Duodenal mucosa (tissue), 2 donors: ENCODE measurements around the gene AKAP6.

Source experiments
- H3K27ac ChIP-seq: one replicate; pipeline ENCODE4 v1.7.0; 2013; ENCODE audit warnings: low read depth, low read length
- H3K27me3 ChIP-seq, 2 donors: one replicate each; pipeline ENCODE4 v1.7.0; 2013; ENCODE audit warnings: low read length in 2 of 2, control low read depth in 1 of 2; ENCODE audit not compliant: insufficient read depth in 2 of 2, control insufficient read depth in 1 of 2
- H3K36me3 ChIP-seq, 2 donors: one replicate each; pipeline ENCODE4 v1.7.0; 2013; ENCODE audit warnings: low read length in 2 of 2, control low read depth in 1 of 2; ENCODE audit not compliant: insufficient read depth in 2 of 2, control insufficient read depth in 1 of 2
- H3K4me1 ChIP-seq, 2 donors: one replicate each; pipeline ENCODE4 v1.7.0; 2013; ENCODE audit warnings: low read length in 2 of 2, control low read depth in 1 of 2; ENCODE audit not compliant: insufficient read depth in 2 of 2, control insufficient read depth in 1 of 2
- H3K4me3 ChIP-seq, 2 donors: one replicate each; pipeline ENCODE4 v1.7.0; 2013; ENCODE audit warnings: low read length in 2 of 2, low read depth in 1 of 2
- H3K9ac ChIP-seq, 2 donors: one replicate each; pipeline ENCODE4 v1.7.0; 2013; ENCODE audit warnings: low read length in 2 of 2, low read depth in 1 of 2
- H3K9me3 ChIP-seq, 2 donors: one replicate each; pipeline ENCODE4 v1.7.0; 2013; ENCODE audit warnings: low read length in 2 of 2, control low read depth in 1 of 2; ENCODE audit not compliant: control insufficient read depth in 1 of 2

The AKAP6 gene

GRCh38 chr14:32434880-32435279 lies 105.8 kb downstream of the AKAP6 start:
- Histone ChIP-seq H3K4me3 (no peak overlapping the region), H3K36me3 (no peaks in the 10 kb centered on the region)

DNA sequence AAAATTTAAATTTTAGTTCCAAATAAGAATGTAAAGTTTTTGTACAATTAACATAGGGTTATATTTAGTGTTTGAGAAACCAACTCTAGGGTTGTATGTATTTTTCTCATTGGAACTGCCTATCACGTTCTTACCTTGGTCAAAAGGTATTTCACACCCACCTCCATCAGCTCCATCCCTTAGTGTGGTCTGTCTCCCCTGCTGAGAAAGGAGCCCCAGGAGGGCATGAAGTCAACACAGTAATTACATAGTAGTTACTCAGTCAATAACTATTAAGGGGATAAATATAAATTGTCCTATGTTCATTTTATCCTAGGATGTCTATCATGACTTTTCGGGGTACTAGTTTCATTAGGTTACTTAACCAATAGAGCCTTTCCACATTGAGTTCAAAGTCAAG lies 106.3 kb downstream of the AKAP6 start:
- H3K27me3 ChIP-seq: no peaks in the 10 kb centered on the region
- no peak overlapping the region for H3K4me3 ChIP-seq
- no peaks in the 10 kb centered on the region for H3K36me3 ChIP-seq
- no peak overlapping the region for H3K27ac ChIP-seq
- H3K4me1 ChIP-seq: peaks cover 7 to 28% of the 10 kb centered on the region in 2 donors
- H3K9ac ChIP-seq: no peak overlapping the region
- no peaks in the 10 kb centered on the region for H3K9me3 ChIP-seq

More at GRCh38 chr14:32434880-32435279, 105.8 kb downstream of the AKAP6 start:
- Histone ChIP-seq H3K4me1 (peaks cover 7 to 28% of the 10 kb centered on the region in 2 donors), H3K9ac (no peak overlapping the region), H3K27ac (no peak overlapping the region), H3K9me3 (no peaks in the 10 kb centered on the region), H3K27me3 (no peaks in the 10 kb centered on the region)

- Histone ChIP-seq H3K4me1 (peaks cover 7 to 28% of the 10 kb centered on the region in 2 donors), H3K36me3 (no peaks in the 10 kb centered on the region), H3K9ac (no peak overlapping the region), H3K9me3 (no peaks in the 10 kb centered on the region), H3K27me3 (no peaks in the 10 kb centered on the region), H3K27ac (no peak overlapping the region), H3K4me3 (no peak overlapping the region)
These were observed 107.9 kb downstream of the AKAP6 start for GRCh38 chr14:32436993-32437392.

GRCh38 chr14:32438517-32438916 lies 109.4 kb downstream of the AKAP6 start:
- no peaks in the 10 kb centered on the region for H3K9me3 ChIP-seq
- H3K4me3 ChIP-seq: no peak overlapping the region
- no peak overlapping the region for H3K27ac ChIP-seq
- H3K27me3 ChIP-seq: no peaks in the 10 kb centered on the region
- peaks cover 3 to 23% of the 10 kb centered on the region in 2 donors for H3K4me1 ChIP-seq
- no peaks in the 10 kb centered on the region for H3K36me3 ChIP-seq
- no peak overlapping the region for H3K9ac ChIP-seq

- Histone ChIP-seq H3K9me3 (no peaks in the 10 kb centered on the region), H3K27ac (no peak overlapping the region), H3K27me3 (no peaks in the 10 kb centered on the region), H3K9ac (no peak overlapping the region), H3K4me1 (peaks cover 0 to under 1% of the 10 kb centered on the region in 2 donors), H3K36me3 (no peaks in the 10 kb centered on the region), H3K4me3 (no peak overlapping the region)
These were observed 115.0 kb downstream of the AKAP6 start for GRCh38 chr14:32443890-32444661.

GRCh38 chr14:32447371-32447770 lies 118.3 kb downstream of the AKAP6 start:
- Histone ChIP-seq H3K27me3 (no peaks in the 10 kb centered on the region), H3K36me3 (no peaks in the 10 kb centered on the region), H3K9me3 (no peaks in the 10 kb centered on the region), H3K27ac (no peak overlapping the region), H3K4me3 (no peak overlapping the region), H3K4me1 (no peaks in the 10 kb centered on the region), H3K9ac (no peak overlapping the region)

GRCh38 chr14:32449648-32450047 lies 120.5 kb downstream of the AKAP6 start:
- Histone ChIP-seq H3K4me3 (no peak overlapping the region), H3K4me1 (no peaks in the 10 kb centered on the region), H3K27ac (no peak overlapping the region), H3K9me3 (no peaks in the 10 kb centered on the region), H3K27me3 (no peaks in the 10 kb centered on the region), H3K36me3 (no peaks in the 10 kb centered on the region), H3K9ac (no peak overlapping the region)

GRCh38 chr14:32450919-32451675 lies 122.0 kb downstream of the AKAP6 start:
- H3K27me3 ChIP-seq: no peaks in the 10 kb centered on the region
- no peaks in the 10 kb centered on the region for H3K4me1 ChIP-seq
- H3K9ac ChIP-seq: no peak overlapping the region
- H3K36me3 ChIP-seq: no peaks in the 10 kb centered on the region
- no peak overlapping the region for H3K4me3 ChIP-seq
- H3K27ac ChIP-seq: no peak overlapping the region
- H3K9me3 ChIP-seq: no peaks in the 10 kb centered on the region

- no peak overlapping the region for H3K9ac ChIP-seq
- no peak overlapping the region for H3K4me3 ChIP-seq
- H3K4me1 ChIP-seq: no peaks in the 10 kb centered on the region
- no peaks in the 10 kb centered on the region for H3K27me3 ChIP-seq
- H3K36me3 ChIP-seq: no peaks in the 10 kb centered on the region
- H3K9me3 ChIP-seq: no peaks in the 10 kb centered on the region
- H3K27ac ChIP-seq: no peak overlapping the region
These were observed 125.0 kb downstream of the AKAP6 start for GRCh38 chr14:32453857-32454810.
